ENCODE measurements around the gene SSNA1.
"Not testable (repeated sequence)": the region's sequence is repeated elsewhere in the genome, so short reads cannot be mapped to it uniquely, and the experiment has no call there.

The SSNA1 gene

DNA sequence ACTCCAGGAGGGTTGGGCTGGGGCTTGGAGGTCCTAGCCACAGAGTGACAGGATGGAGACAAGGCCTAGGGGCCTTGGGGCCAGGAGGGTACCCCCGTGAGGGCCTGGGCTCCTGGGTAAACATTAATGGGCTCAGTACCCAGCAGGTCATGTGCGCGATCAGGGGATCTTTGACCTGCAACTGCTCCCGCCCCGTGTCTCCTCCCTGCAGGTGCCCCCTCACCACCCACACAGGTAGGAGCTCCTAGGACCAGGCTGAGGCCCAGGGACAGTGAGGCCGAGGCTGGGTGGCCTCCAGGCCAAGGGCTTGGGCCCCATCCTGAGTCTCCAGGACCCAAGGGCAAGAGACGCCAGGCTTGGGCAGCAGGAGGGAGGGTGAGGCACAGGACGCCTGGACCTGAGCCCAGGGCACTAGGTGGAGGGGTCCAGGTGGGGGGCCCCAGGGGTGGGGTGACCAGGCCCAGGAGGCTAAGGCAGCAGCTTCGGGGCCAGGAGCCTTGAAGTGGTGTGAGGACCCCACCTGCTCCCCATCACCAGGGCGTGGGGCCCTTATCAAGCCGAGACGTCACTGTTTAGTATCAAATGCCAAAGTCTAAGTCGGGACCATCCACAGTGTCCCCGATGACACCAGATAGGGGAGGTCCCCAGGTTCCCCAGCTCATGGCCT, 42.4 kb downstream of the SSNA1 start, which contains the start of gene SLC34A3:
Gene SLC34A3, plus strand, starts transcription at position 197 of the 667 bp plus-strand sequence. CDS start 802 bp downstream, outside the sequence.
- DNase-seq (ENCODE audit: low read depth in 3 of 3) = no peak

DNA sequence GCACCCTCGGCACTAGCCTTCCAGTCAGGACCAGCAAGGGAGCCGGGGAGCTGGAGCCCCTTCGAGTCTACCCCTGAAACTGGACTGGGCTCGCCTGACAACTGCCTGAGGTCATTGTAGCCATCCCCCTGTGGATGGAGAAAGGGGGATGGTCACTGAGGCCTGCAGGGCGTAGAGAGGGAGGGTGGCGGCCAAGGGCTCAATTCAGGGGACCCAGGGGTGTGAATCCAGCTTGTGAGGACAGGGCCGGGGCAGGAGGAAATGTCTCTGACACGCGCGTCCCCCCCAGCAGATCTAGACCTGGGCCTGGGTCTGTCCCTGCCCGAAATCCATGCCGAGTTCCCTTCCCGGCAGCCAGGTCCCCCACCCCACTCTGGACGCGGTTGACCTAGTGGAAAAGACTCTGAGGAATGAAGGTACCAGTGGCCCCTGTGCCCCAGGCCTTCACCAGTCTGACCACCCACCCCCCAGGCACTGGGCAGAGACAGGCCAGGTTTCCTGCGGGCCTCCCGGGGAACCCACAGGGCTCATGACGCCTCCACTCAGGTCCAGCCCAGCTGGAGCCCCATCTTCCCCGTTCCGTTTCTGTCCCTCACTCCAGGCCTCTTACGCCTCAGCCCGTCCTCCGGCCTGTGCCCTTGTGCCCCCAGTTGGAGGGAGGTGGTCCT, 43.0 kb downstream of the SSNA1 start:
- no peak for DNase-seq (ENCODE audit: low read depth in 3 of 3)

DNA sequence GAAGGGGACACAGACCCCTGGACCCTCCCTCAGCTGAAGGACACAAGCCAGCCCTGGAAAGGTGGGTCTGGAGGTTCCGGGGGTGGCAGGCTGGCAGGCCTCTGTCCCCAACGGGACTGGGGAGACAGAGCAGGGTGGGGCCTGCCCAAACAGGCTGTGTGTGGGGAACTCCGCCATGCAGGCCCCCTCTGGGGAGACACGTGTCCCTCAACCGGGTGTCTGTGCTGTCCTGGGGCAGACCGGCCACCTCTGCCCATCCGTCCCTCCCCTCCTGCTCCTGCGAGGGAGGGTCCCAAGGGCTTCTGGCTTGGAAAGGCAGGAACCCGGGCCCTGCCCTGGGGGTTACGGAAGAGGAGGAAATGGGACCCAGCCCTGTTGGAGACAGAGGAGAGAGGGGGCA, 43.6 kb downstream of the SSNA1 start:
- no peak for DNase-seq (ENCODE audit: low read depth in 3 of 3)

DNA sequence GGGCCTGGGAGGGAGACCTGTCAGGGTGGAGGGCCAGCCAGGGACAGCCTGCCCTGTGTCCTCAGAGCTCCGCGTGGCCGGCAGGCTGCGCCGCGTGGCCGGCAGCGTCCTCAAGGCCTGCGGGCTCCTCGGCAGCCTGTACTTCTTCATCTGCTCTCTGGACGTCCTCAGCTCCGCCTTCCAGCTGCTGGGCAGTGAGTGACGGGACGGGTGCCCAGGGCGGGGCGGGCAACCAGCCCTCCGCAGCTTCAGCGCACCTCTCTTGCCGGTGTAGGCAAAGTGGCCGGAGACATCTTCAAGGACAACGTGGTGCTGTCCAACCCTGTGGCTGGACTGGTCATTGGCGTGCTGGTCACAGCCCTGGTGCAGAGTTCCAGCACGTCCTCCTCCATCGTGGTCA, 44.0 kb downstream of the SSNA1 start:
- DNase-seq (ENCODE audit: low read depth in 3 of 3) = no peak

DNA sequence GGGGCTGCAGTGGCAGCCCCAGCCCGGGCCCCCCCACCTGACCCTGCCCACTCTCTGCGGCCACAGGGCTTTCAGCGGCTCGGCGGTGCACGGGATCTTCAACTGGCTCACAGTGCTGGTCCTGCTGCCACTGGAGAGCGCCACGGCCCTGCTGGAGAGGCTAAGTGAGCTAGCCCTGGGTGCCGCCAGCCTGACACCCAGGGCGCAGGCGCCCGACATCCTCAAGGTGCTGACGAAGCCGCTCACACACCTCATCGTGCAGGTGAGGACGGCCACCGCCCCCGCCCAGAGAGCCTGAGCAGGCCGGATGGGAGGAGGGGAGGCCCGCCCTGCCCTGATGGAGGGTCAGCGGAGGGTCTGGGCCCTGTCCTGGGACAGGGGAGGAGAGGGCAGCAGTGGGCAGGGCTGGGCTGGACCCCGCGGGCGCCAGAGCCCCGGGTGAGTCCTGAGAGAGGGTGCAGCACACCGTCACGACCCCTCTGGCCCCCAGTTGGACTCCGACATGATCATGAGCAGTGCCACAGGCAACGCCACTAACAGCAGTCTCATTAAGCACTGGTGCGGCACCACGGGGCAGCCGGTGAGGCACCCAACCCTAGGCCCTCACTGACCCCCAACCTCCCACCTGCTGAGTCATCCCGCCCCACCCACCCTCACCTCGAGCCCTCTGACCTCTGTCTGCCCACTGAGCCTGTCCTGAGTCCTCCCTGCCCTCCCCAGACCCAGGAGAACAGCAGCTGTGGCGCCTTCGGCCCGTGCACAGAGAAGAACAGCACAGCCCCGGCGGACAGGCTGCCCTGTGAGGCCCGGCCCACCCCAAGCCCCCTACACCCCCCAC, 44.9 kb downstream of the SSNA1 start:
- no peak for DNase-seq (ENCODE audit: low read depth in 3 of 3)

DNA sequence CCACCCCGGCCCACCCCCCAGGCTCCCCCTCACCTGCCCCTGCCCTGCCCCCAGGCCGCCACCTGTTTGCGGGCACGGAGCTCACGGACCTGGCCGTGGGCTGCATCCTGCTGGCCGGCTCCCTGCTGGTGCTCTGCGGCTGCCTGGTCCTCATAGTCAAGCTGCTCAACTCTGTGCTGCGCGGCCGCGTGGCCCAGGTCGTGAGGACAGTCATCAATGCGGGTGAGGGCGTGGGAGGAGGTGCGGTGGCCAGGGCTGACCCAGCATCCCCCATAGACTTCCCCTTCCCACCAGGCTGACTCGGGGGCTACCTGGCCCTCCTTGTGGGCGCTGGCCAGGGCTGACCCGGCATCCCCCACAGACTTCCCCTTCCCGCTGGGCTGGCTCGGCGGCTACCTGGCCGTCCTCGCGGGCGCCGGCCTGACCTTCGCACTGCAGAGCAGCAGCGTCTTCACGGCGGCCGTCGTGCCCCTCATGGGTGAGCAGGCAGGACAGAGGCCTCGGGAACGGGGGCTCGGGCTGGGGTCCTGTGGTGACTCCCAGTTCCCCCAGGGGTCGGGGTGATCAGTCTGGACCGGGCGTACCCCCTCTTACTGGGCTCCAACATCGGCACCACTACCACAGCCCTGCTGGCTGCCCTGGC, 45.7 kb downstream of the SSNA1 start:
- DNase-seq (ENCODE audit: low read depth in 3 of 3) = no peak

DNA sequence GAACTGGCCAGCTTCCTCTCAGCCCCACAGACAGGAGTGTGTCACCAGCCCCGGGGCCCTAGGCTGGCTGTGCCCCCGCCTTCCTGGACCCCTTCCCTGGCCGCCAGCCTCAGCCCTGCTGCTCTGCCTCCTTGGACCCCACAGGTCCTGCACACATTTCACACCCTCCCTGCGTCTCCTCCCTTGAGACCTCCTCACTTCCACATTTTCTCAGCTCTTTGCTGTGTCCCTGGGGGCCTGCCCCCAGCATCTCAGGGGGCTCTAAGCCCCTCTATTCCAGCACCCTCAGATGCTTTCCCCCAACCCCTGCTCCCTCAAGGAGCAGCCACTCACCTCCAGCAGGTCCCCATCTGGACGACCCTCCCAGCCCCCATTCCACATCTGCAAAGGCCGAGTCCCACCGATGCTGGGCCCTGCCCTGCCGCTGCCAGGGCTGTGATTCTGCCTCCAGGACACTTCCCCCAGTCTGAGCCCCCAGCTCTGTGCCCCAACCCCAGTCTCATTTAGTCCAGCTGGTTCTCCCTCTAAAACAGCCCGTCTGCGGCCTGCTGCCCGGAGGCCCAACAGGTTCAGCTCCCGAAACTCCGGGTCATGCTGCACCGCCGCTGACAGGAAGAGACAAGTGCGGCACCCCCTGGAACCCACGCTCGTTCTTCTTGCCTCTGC, 46.4 kb downstream of the SSNA1 start:
- no peak for DNase-seq (ENCODE audit: low read depth in 3 of 3)

DNA sequence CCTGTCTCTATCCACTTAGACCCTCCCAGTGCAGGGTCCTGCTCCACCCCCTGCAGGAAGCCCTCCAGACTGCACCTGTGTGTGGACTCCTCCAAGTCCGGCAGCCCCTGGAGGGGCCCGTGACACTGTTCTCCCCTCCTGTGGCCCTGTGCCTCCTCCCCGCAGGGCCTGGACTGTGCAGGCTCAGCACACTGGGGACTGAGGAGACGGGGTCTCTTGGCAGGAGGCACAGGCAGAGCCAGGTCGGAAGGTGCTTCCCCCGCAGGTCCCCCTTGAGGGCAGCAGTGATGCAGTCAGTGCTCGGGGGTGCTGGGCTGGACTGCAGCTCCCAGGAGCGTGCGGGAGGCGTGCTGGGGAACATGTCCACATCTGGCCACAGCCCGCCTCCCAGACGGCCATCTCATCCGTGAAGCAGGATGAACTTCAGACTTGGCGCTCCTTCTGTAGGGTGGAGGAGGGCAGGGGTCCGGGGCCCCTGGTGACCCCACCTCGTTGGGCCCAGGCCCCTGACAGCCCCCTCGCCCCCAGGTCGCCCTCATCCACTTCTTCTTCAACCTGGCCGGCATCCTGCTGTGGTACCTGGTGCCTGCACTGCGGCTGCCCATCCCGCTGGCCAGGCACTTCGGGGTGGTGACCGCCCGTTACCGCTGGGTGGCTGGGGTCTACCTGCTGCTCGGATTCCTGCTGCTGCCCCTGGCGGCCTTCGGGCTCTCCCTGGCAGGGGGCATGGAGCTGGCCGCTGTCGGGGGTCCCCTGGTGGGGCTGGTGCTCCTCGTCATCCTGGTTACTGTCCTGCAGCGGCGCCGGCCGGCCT, 47.2 kb downstream of the SSNA1 start:
- no peak for DNase-seq (ENCODE audit: low read depth in 3 of 3)

DNA sequence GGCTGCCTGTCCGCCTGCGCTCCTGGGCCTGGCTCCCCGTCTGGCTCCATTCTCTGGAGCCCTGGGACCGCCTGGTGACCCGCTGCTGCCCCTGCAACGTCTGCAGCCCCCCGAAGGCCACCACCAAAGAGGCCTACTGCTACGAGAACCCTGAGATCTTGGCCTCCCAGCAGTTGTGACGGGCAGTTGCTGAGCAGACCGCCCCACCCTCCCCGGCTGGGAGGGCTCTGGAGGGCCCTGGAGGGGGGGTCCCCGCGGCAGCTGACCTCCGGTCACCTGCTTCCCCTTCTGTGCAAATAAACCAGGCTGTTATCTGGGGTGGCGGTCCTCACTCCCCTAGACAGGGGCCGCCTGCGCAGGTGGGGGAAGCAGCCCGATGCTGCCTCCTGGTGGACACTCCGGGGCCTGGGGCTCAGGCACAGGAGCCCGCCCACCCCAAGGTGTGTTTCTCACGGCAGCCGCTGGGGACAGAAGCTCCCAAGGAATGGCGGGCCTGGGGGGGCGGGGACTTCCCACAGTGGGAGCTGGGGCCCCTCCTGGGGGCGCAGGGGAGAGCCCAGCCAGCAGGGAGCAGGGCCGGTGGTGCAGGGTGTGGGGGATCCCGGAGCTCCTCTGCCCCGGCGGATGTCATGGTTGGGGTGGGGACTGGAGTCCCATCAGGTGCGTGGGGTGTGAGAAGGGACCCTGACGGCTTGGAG, 47.9 kb downstream of the SSNA1 start:
- DNase-seq (ENCODE audit: low read depth in 3 of 3) = peak; percentile 84 to 90 (median 86)

DNA sequence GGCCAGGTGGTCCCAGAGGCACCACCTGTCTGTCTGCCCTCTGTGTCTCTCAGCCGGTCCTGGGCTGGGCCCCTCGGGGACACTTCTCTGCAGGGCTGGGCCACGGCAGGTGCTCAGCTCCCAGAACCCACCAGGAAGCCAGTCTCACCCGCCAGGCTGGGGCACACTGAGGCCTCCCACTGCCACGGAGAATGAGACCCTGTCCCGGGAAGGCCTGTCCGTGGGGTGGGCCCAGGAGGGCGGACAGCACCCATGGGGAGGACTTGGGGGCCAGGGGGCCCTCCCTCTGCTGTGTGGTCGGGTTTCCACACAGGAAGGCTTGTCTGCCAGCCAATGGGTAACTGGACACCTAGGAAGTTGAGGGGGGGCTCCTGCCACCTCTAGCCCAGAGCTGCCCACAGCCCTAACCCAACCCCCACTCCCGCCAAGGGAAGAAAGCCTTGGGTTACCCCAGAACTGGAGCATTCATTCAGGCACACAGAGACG, 48.5 kb downstream of the SSNA1 start:
- no peak for DNase-seq (ENCODE audit: low read depth in 3 of 3)

DNA sequence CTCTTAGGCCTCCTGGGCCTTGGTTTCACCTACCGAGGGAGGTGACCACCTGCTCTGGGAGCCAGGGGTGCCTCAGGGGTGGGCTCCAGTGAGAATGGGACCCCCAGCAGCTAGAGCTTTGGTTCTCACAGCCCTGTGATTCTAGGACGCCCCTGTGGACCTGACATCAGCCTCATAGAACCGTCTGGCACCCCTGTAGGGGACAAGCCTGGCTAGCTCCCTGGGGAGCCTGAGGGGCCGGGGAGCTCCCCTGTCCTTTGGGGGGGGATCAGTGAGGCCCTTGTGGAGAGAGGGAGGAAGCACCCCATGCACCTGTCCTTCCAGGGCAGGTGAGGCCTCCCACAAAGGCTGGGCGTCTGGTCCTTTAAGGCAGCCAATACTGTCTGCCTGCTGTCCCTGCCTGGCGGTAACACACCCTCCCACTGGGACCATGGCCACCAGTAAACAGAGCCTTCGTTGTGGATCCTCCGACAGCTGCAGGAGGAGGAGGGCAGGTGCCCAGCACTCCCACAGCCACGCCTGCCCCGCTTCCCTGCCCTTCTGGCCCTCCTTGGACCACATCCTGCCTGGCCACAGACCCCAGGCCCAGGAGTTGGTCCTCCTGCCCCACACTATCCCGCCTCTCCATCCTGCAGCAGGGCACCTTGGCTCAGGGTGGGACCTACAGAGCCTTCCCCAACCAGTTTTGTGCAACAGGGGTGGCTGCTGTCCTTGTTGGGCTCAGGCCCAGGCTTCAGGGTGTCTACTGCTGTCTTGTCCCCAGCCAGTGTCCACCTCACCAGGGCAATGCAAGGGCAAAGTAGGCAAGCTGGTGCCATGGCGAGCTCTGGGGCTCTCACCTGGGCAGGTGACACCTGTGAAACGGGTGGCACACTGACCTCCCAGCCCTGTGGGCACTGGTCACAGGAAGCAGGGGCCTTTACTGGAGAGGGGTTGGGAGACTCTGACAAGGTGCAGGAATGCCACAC, 49.6 kb downstream of the SSNA1 start:
- no peak for DNase-seq (ENCODE audit: low read depth in 3 of 3)

DNA sequence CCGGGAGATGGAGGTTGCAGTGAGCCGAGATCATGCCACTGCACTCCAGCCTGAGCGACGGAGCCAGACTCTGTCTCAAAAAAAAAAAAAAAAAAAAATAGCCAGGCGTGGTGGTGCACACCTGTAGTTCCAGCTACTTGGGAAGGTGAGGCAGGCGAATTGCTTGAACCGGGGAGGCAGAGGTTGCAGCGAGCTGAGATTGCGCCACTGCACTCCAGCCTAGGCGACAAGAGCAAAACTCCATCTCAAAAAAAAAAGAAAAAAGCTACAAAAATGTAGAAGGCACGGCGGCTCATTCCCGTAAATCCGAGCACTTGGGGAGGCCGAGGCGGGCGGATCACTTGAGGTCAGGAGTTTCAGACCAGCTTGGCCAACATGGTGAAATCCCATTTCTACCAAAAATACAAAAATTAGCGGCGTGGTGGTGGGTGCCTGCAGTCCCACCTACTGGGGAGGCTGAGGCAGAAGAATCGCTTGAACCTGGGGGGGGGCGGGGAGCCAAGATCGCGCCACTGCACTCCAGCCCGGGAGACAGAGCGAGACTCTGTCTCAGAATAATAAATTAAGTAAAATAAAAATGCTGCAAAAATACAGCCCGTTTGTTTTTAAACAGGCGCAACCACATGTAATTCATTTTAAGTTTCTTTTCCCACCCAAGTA, 51.2 kb downstream of the SSNA1 start:
- DNase-seq (ENCODE audit: low read depth in 3 of 3) = not testable (repeated sequence)
